Stimulated activated naive CD4-positive, alpha-beta T cell treated with Interleukin-2 at 50 U/mL for 16 hours (primary cell): Measurements from ENCODE around the gene OR3A3.
A peak's percentile ranks its signal among the peaks of the same experiment; 100 is the strongest.
"Not testable (repeated sequence)": the region's sequence is repeated elsewhere in the genome, so short reads cannot be mapped to it uniquely, and the experiment has no call there.

ENCODE experiments used
- DNase-seq: peaks from one replicate; lab custom pipeline; 2025; lab: John Stamatoyannopoulos, UW

Gene OR3A3

GRCh38 chr17:3411070-3411469 lies at the start of gene OR3A3:
Gene OR3A3 (plus strand): TSS chr17:3411370.
- no peak for DNase-seq

GRCh38 chr17:3371167-3371566 lies 40.0 kb upstream of the OR3A3 start:
- not testable (repeated sequence) for DNase-seq

GRCh38 chr17:3378321-3378720 lies 32.8 kb upstream of the OR3A3 start:
- DNase-seq = no peak

- DNase-seq = no peak
These were observed 29.2 kb upstream of the OR3A3 start for GRCh38 chr17:3381957-3382356.

- DNase-seq = peak; percentile 48
These were observed 25.0 kb upstream of the OR3A3 start, which contains the start of gene OR3A2 for GRCh38 chr17:3385869-3386816. Gene OR3A2 (minus strand): TSS chr17:3386308.

- no peak for DNase-seq
These were observed 21.4 kb upstream of the OR3A3 start for GRCh38 chr17:3389791-3390190.

- DNase-seq = not testable (repeated sequence)
These were observed 13.4 kb upstream of the OR3A3 start for GRCh38 chr17:3397801-3398200.

GRCh38 chr17:3398310-3398709 lies 12.9 kb upstream of the OR3A3 start, which contains the start of gene OR1E1:
Gene OR1E1 (minus strand): TSS chr17:3398410. CDS start chr17:3398410, 0 bp downstream.
- DNase-seq = no peak

- DNase-seq = no peak
These were observed 11.1 kb upstream of the OR3A3 start for GRCh38 chr17:3400055-3400454.

- no peak for DNase-seq
These were observed 9.4 kb upstream of the OR3A3 start for GRCh38 chr17:3401786-3402185.

GRCh38 chr17:3403856-3404255 lies 7.3 kb upstream of the OR3A3 start:
- DNase-seq = not testable (repeated sequence)

- not testable (repeated sequence) for DNase-seq
These were observed 1.0 kb downstream of the OR3A3 start for GRCh38 chr17:3412216-3412615.

GRCh38 chr17:3415610-3416009 lies 4.4 kb downstream of the OR3A3 start:
- no peak for DNase-seq

- no peak for DNase-seq
These were observed 7.1 kb downstream of the OR3A3 start for GRCh38 chr17:3418222-3418621.

GRCh38 chr17:3433215-3433614 lies 22.0 kb downstream of the OR3A3 start:
- not testable (repeated sequence) for DNase-seq

- no peak for DNase-seq
These were observed 22.6 kb downstream of the OR3A3 start, which contains the start of gene OR1E2 for GRCh38 chr17:3433741-3434140. Gene OR1E2 (minus strand): TSS chr17:3433841. CDS start chr17:3433841, 0 bp downstream.

GRCh38 chr17:3438368-3438767 lies 27.2 kb downstream of the OR3A3 start:
- DNase-seq = no peak

- no peak for DNase-seq
These were observed 29.3 kb downstream of the OR3A3 start for GRCh38 chr17:3440451-3440850.

GRCh38 chr17:3447625-3448024 lies 36.5 kb downstream of the OR3A3 start:
- DNase-seq = no peak

- DNase-seq = no peak
These were observed 37.0 kb downstream of the OR3A3 start for GRCh38 chr17:3448059-3448665.

- DNase-seq = not testable (repeated sequence)
These were observed 55.2 kb downstream of the OR3A3 start for GRCh38 chr17:3466355-3466754.

GRCh38 chr17:3469529-3469928 lies 58.4 kb downstream of the OR3A3 start:
- no peak for DNase-seq

- DNase-seq = no peak
These were observed 60.4 kb downstream of the OR3A3 start, which contains the start of gene SPATA22 for GRCh38 chr17:3471599-3471998. Gene SPATA22 (minus strand): TSS chr17:3471819. CDS start chr17:3469325, 2,494 bp downstream.
